ENCODE data around the gene GPR155.

GRCh38 chr2:174449033-174449432 lies 37.8 kb downstream of the GPR155 start:
- TF ChIP-seq, protein P1, sequence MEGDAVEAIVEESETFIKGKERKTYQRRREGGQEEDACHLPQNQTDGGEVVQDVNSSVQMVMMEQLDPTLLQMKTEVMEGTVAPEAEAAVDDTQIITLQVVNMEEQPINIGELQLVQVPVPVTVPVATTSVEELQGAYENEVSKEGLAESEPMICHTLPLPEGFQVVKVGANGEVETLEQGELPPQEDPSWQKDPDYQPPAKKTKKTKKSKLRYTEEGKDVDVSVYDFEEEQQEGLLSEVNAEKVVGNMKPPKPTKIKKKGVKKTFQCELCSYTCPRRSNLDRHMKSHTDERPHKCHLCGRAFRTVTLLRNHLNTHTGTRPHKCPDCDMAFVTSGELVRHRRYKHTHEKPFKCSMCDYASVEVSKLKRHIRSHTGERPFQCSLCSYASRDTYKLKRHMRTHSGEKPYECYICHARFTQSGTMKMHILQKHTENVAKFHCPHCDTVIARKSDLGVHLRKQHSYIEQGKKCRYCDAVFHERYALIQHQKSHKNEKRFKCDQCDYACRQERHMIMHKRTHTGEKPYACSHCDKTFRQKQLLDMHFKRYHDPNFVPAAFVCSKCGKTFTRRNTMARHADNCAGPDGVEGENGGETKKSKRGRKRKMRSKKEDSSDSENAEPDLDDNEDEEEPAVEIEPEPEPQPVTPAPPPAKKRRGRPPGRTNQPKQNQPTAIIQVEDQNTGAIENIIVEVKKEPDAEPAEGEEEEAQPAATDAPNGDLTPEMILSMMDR (conservative IDR thresholded peaks at IDR 0.05): no peak
- TF ChIP-seq ZFX (IDR thresholded peaks at IDR 0.05): no peak

Data from C4-2B (cell line).